ENCODE data around the gene TNFRSF12A.
A peak's percentile ranks its signal among the peaks of the same experiment; 100 is the strongest.

TNFRSF12A gene

GRCh38 chr16:3027489-3027795, 7.3 kb downstream of the TNFRSF12A start:
- no peak for DNase-seq

DNA sequence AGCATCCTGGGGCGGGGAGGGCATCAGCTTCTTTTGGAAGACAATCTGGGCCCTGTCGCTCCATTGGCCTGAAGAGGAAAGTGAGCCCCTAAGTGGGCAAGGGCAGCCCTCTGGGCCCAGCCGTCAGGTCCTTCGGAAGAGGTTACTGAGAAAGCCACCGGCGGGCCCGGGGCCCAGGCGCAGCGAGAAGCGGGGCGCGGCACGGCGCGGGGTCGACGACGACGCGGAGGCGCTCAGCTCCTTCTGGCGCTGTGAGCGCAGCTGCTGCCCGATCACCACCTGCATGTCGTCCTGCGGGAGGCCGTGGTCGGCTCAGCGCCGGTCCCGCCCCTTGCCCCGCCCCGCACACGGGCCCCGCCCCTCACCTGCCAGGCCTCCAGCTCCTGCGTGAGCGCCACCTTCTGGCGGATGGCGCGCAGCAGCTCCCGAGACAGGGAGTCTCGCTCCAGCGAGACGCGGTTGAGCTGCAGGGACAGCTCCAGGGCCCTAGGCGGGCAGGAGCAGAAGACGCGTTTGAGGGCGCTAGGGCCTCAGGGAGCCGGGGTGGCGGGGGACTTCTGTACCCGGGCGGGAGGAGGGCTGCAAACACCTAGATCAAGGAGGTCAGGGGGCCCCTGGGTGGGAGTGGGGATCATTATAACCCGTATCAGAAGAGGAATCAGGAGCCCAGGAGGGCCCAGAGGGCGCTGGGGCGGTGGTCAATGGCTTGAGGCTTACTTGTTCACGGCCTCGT, 8.0 kb downstream of the TNFRSF12A start:
- DNase-seq: peak; percentile 69

GRCh38 chr16:3028716-3029319, 8.7 kb downstream of the TNFRSF12A start:
- no peak for DNase-seq

- DNase-seq: no peak
These were observed 9.5 kb downstream of the TNFRSF12A start for GRCh38 chr16:3029491-3030221.

DNA sequence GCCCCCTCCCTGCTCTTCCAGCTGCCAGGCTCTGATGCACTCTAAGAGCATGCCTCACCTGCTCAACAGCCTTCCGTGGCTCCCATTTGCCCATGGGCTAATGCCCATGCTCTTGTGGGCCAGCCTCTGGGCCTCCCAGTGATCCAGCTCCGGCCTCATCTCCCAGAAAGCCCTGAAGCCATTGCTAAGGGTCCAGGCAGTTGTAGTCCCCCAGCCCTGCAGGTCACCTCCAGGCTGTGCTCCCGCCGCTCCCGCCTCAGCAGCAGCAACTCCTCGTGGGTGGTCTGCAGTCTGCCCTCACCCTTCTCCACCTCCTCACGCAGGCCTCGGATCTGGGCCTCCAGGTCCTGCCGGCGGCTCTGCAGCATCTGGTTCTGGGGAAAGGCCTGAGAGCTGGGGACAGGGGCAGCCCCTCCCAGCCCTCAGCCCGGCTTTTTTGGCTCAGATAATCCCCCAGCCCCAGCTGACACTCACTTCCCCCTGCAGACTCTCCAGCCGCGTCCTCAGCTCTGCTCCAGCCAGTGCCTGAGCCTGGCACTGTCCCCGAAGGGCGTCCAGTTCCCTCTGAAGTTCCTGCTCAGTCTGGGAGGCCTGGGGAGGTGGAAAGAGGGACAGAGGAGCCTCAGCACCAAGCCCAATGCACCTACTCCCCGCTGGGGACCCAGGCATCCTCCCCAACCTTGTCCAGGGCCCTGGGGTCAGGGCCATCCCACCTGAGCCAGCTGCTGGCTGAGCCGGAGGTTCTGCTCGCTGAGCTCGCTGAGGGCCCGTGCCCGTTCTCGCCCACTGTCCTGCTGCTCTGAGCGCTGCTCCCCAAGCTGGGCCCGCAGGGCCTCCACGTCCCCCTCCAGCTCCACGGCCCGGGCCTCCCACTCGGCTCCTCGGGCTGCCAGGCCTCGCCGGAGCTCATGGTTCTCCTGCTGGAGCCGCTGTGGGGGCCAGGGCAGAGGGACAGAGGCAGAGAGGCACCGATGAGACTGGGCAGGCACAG, 10.3 kb downstream of the TNFRSF12A start:
- DNase-seq: no peak

- no peak for DNase-seq
These were observed 12.5 kb downstream of the TNFRSF12A start for GRCh38 chr16:3032624-3033023.

GRCh38 chr16:3035289-3035971, 15.3 kb downstream of the TNFRSF12A start:
- DNase-seq: no peak

DNA sequence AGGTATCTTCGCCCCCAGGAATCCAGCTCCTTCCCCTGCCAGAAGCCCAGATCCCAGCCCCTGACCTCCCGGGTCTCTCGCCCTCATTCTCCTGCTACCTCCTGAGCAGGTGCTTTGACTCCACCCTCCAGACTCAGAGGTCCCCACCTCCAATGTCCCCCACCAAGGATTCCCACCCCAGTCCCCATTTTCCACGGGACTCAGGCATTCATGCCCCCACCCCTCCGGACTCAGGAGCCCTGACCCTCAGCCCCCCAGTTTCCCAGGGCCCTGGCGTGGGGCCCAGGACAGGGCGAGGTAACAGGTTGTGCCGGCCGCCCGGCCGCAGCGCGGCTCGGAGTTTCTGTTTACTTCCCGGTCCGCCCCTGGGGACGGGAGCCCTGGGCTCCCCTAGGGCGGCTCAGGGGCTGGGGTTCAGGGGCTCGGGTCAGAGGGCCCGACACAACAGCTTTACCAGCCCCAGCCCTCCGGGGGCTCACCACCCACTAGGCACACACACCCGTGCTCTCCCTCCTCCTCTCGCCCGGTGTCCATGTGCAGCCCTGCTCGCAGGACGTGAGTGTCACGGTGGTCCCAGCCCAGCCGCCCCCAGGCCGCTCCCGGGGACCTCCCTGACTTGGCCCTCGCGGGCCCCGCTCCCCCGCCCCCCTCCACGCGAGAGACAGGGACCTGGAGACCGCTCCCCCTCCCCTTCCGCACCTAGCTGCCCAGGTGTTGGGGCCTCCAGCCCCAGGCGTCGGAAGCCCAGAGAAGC, 16.0 kb downstream of the TNFRSF12A start:
- no peak for DNase-seq

GRCh38 chr16:3036726-3037315, 16.7 kb downstream of the TNFRSF12A start, which contains the start of gene BICDL2:
Gene BICDL2 (minus strand): TSS chr16:3036944. CDS start chr16:3035496, 1,448 bp downstream.
- DNase-seq: no peak

DNA sequence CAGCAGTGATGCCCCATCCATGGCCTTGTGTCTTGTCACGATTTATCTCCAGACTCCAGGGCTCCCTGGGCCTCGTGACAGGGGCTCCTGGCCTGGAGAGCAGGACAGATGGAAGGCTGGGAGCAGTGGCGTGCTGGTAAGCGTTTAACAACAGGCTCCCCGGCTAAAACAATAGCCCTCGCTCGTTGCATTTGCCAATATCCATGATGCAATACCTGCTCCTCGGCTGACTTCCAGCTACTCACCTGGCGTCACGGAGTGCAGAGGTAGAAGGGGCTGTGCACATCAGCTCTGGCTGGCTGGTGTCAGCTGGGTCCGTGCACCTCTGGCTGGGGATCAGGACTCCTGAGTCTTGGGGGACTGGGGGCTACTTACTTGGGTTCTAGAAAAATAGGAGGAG, 18.1 kb downstream of the TNFRSF12A start:
- peak; percentile 60 for DNase-seq

- no peak for DNase-seq
These were observed 18.7 kb downstream of the TNFRSF12A start for GRCh38 chr16:3038896-3039295.

GRCh38 chr16:3042376-3042775, 22.2 kb downstream of the TNFRSF12A start:
- DNase-seq: no peak

DNA sequence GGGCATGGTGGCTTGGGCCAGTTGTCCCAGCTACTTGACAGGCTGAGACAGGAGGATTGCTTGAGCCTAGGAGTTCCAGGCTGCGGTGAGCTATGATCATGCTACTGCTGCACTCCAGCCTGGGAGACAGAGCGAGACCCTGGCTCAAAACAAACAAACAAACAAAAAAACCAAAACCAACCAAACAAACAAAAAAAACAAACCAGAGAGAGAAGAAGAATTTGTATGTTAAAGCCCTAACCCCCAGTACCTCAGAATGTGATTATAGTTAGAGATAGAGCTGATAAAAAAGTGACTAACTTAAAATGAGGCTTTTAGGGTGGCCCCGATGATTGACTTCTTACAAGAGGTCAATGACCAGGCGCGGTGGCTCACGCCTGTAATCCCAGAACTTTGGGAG, 24.5 kb downstream of the TNFRSF12A start:
- no peak for DNase-seq

GRCh38 chr16:3045758-3046640, 25.8 kb downstream of the TNFRSF12A start, which contains the start of gene MMP25:
Gene MMP25 (plus strand): TSS chr16:3046561. CDS start chr16:3046918, 357 bp downstream.
- no peak for DNase-seq

DNA sequence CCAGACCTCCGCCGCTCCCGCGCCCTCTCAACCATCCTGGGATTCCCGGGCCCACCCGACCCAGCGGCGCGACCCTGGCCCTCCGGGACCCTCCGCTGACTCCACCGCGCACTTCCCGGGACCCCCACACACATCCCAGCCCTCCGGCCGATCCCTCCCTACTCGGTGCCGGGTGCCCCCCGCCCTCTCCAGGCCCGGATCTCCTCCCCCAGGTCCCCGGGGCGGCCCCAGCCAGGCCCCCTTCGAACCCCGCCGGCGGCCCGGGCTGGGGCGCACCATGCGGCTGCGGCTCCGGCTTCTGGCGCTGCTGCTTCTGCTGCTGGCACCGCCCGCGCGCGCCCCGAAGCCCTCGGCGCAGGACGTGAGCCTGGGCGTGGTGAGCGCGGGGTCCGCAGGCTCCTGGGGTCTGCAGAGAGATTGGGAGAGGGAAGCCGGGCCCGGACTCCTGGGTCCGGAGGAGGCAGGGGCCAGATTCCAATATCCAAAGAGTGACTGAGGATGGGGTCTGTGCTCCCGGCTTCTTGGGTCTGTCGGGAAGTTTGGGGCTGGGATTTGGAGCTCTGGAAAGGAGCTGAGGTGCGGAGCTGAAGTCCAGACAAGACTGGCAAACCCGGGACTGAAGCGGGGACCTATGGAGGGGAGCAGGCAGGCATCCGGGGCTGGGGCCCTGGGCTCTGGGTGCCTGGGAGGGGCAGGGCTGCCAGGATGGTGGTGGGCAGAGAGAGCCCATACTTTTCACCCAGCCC, 26.6 kb downstream of the TNFRSF12A start:
- DNase-seq: no peak

DNA sequence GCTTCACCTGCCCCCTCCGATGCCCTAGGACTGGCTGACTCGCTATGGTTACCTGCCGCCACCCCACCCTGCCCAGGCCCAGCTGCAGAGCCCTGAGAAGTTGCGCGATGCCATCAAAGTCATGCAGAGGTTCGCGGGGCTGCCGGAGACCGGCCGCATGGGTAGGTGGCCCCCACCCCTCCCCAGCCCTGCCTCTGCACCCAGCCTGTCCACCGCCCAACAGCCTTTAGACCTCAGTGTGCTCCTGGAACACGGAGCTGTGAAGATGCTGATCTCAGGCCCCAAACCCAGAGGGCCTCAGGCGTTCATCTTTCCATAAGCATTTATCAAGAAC, 27.2 kb downstream of the TNFRSF12A start:
- no peak for DNase-seq

GRCh38 chr16:3049921-3050481, 29.8 kb downstream of the TNFRSF12A start:
- no peak for DNase-seq

DNA sequence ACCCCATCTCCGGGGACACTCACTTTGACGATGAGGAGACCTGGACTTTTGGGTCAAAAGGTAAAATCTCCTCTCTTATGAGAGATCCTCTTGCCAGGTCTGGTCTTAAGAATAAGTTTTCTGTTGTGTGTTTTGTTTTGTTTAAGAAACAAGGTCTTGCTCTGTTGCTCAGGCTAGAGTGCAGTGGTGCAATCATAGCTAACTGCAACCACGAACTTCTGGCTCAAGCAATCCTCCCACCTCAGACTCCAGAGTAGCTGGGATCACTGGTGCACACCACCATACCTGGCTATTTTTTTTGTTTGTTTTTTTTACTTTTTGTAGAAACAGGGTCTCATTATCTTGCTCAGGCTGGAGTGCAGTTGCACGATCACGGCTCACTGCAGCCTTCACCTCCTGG, 30.3 kb downstream of the TNFRSF12A start:
- no peak for DNase-seq

GRCh38 chr16:3051009-3051408, 30.8 kb downstream of the TNFRSF12A start:
- DNase-seq: no peak

Measured in DMS79 treated with DMSO at 0.1 percent for 48 hours (cell line).